ENCODE measurements around the gene SMIM1.

GRCh38 chr1:3776231-3776961 lies 3.8 kb downstream of the SMIM1 start:
- TF ChIP-seq CTCF (IDR thresholded peaks at IDR 0.05; ENCODE audit: low read depth, low read length) (no peak), EZH2phosphoT487 (IDR thresholded peaks at IDR 0.05; ENCODE audit: low read depth) (no peak)

Measured in OCI-LY3 (cell line).